ENCODE measurements around the gene MTG1. TPM values are rescaled to one million over a fixed set of nuclear protein-coding genes. Genes with fewer than 3 reads are reported as not detected.

MTG1 gene
- polyA plus RNA-seq, 1 donor, result 43.2 TPM

DNA sequence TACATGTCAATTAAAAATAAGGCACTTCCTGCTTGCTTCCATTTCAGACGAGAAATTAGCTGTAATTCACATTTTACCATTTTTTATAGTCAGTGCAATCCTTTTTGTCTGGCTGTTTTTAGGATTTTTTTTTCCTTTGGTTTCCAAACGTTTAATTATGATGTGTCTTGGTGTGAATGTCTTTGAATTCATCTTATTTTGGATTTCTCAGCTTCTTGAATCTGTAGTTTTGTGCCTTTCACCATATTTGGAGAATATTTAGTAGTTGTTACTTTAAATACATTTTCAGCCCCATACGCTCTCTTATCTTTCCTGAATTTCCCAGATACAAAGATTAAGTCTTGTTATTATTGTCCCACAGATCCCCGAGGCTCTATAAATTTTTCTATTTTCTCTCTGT lies 57.4 kb downstream of the MTG1 start:
- no peak for DNase-seq (ENCODE audit: low read depth)

DNA sequence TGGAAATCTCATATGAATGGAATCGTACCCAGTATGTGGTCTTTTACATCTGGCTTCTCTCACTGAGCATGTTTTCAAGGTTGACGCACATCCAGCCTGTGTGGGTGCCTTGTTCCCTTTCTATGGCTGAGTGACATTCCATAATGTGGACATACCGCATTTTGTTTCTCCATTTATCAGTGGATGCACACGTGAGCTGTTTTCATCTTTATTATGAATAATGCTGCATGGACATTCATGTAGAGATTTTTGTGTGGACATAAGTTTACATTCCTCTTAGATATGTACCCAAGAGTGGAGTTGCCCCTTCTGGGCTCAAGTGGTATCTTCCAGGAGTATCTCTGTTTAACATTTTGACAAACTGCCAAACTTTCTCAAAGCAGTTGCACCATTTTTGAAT lies 58.5 kb downstream of the MTG1 start:
- no peak for DNase-seq (ENCODE audit: low read depth)

DNA sequence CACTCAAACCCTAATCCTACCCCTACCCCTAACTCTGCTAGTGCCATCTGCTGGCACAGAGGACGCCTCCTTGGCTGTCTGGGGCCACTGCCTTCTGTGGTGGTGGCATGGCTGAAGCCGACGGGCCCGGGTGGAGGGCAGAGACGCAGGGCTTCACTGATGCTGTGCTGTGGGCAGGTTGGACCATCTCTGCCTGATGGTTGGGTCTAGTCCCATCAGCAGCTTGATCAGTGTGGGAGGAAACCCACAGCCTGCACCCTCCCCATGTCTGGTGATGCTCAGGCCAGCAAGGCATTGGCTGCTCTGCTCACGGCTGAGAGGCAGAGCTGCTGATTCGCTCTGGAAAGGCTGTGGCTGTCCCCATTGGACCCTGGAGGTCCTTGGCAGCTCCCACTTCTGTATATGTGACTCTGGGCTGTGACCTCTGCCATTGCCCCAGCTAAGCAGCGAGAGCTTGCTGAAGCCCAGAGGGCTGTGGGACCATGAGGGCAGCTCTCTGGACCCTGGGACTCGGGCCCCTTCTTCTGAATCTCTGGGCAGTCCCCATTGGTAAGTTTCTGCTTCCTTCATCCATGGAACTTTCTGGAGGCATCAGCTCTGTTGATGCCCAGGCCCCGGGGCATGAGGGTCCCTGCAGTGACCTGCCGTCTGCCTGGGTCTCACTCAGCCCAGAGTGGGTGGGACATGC lies 59.7 kb downstream of the MTG1 start, which contains the start of gene SCART1:
TSS of gene SCART1 (plus strand) at position 430 of the 688 bp plus-strand sequence. CDS start at position 483, 53 bp downstream.
- no peak for DNase-seq (ENCODE audit: low read depth)

DNA sequence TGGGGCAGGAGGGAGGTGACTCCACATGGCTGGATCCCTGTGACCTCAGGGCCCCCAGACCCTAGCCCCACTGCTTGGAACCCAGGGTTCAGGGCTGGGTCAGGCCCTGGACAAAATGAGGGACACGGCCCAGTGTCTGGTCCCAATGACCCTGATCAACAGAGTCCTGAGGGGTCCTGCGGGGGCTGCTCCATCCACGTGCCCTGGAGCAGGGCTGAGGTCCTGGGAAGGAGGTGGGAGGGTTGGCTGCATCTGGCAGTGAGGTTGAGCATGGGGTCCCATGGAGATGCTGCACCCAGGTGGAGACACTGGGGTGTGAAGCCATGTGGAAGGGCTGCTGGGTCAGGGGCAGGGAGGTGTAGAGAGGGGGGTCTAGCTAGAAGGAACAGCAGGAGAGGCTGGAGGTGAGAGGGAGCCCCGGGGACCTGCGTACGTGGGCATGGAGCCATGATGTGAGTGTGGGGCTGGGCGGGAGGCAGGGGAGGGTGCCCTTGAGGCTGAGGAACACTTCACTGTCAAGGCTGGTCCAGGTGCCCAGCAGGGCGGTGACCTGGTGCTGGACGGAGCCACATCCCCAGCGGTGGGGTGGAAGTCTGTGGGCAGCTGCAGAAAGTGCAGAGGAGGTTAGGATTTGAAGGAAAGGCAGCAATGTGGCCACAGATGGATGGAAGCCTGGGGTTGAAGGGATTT lies 60.4 kb downstream of the MTG1 start:
- DNase-seq (ENCODE audit: low read depth), result no peak

DNA sequence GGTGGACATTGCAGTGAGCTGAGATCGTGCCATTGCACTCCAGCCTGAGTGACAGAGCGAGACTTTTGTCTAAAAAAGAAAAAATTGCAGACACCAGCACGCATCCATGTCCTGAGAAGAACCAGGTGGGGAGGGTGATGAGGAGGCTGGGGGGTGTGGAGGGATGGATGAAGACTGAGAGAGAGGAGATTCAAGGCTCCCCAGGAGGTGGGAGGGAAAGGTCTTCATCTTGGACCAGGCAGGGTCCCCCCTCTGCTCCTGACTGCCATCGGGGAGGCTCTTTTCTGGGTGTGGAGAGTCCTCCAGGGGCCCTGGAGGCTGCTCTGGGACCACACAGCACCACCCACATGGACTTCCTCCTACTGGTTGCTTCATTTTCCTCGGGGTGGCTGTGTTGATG lies 61.2 kb downstream of the MTG1 start:
- DNase-seq (ENCODE audit: low read depth), result no peak

DNA sequence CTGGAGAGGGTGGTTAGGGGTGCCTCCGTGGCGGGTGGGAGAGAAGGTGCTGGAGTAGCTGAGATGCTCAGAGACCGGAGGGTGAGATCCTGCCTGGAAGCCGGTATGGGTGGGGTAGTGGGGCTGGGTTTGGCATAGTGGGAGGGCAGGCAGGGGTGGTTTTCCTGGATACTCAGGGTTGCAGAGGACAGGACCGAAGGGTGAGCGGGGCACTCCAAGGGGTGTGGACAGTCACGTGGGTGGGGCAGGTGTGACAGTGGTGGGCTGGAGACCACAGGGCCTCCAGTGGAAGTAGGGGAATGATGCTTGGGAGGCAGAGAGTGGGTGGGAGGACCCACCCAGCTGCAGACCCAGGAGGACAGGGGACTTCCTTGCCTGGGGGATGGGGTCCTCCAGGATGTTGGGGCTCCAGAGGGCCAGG lies 61.7 kb downstream of the MTG1 start:
- no peak for DNase-seq (ENCODE audit: low read depth)

DNA sequence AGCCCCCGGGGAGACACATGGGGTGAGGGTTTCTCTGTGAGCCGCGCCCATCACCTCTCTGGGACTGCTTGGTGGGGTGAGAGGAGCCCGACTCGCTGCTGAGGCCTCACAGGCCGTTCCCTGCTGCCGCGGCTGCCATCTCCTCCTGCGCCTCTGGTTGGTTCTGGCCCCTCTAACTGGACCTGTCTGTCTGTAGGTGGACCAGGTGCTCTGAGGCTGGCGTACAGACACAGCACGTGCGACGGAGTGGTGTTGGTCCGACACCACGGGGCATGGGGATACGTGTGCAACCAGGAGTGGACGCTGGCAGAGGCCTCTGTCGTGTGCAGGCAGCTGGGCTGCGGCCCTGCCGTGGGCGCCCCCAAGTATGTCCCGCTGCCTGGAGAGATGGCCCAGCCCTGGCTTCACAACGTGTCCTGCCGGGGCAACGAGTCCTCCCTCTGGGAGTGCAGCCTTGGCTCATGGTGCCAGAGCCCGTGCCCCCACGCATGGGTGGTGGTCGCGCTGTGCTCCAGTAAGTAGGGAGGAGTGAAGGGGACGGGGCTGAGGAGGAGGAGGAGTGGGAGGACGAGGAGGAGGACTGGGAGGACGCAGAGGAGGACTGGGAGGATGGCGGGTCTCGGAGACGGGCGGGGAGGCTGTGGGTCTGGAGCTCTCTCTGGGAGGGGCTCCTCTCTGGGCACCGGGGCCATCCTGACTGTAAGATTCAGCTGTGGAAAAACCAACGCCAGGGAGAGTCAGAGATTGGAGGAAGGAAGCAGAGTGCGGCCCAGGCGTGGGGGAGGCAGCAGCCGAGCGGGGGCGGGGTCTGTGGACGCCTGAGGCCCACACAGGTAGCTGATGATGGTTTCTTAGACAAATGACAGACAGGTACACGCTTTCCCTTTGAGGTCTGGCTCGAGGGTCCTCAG lies 62.3 kb downstream of the MTG1 start:
- no peak for DNase-seq (ENCODE audit: low read depth)

DNA sequence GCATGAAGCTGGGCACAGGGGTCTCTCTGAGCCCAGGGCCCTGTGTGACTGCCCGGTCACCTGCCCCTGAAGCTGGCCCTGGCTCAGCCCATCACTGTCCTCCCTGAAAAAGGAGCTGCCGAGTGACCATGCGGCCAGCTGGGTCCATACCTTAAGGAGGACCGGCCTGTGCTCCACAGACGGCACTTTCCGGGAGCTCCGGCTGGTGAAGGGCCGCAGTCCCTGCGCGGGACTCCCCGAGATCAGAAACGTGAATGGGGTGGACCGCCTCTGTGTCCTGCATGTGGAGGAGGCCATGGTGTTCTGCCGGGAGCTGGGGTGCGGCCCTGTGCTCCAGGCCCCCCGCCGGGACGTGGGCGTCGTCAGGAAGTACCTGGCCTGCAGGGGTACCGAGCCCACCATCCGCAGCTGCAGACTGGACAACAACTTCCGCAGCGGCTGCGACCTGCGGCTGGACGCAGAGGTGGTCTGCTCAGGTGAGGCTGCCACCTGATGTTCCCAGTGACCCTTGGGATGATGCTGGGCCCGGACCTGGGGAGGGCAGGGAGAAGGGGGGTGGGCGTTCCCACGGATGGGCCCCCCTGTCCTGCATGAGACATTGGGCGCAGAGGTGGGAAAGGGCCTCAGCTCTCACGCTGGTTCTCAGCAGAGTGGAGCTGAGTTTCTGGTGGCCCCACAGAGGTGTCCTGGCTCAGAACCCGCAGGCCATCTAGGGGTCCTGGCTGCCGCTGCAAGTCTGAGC lies 63.3 kb downstream of the MTG1 start:
- DNase-seq (ENCODE audit: low read depth), result no peak

DNA sequence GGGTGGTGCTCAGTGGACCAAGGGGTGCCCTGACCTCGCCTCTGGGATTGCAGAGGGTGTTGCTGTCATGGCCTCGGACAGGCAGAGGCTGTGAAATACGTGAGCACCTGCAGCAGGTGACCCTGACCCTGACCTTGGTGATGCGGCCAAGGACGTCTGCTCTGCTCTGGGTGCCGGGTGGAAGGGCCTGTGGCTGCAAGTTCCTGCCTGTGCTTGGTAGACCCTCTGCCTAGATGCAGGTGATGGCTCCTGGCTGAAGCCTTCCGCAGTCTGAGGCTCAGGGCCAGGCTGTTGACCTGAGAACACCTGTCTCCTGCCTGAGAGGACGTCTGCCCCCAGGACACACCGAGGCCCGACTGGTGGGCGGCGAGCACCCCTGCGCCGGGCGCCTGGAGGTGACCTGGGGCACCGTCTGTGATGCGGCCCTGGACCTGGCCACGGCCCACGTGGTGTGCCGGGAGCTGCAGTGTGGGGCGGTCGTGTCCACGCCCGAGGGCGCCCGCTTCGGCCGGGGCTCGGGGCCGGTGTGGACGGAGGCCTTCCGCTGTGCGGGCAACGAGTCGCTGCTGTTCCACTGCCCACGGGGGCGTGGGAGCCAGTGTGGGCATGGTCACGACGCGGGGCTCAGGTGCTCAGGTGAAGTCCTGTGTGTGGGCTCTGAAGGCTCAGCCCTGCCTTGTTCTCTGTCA lies 64.2 kb downstream of the MTG1 start:
- no peak for DNase-seq (ENCODE audit: low read depth)

DNA sequence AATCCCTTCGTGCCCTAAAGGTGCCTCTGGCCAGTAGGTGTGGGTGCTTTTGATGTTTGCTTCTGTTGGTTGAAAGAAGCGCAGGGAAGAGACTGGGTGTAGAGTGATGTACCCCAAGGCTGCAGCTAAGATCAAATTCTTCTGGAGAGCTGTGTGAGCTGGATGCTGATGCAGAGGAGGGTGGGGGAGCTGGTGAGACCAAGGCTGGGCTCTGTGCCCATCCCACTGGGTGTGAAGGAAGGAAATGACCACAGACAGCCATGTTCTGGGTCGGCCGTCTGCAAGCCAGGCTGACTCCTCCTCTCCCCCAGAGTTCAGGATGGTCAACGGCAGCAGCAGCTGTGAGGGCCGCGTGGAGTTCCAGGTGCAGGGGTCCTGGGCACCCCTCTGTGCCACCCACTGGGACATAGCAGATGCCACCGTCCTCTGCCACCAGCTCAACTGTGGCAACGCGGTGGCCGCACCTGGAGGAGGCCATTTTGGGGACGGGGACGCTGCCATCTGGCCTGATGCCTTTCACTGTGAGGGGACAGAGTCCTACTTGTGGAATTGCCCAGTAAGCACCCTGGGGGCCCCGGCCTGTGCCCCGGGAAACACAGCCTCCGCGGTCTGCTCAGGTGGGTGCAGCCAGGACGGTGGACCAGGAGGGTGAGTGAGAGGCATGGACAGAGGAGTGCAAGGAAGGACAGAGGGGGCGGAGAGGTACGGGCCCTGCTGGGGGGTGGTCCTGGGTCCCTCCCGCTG lies 64.9 kb downstream of the MTG1 start:
- DNase-seq (ENCODE audit: low read depth), result no peak

DNA sequence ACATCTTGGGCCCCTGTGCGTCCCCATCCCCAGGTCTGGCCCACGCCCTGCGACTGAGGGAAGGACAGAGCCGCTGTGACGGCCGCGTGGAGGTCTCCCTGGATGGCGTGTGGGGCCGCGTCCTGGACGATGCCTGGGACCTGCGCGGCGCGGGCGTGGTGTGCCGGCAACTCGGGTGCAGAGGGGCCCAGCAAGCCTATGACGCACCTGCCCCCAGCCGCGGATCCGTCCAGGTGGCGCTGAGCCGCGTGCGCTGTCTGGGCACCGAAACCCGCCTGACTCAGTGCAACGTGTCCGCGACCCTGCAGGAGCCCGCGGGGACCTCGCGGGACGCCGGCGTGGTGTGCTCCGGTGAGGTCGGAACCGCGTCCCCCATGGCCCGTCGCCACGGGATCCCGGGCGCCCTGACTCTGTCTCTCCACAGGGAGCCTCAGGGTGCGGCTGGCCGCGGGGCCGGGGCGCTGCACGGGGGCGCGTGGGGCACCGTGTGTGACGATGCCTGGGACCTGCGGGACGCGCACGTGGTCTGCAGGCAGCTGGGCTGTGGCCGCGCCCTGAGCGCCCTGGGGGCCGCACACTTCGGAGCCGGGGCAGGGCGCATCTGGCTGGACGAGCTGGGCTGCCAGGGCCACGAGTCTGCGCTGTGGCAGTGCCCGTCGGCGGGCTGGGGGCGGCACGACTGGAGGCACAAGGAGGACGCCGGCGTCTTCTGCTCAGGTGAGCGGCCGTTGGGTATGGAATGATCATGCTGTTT lies 65.7 kb downstream of the MTG1 start:
- no peak for DNase-seq (ENCODE audit: low read depth)

DNA sequence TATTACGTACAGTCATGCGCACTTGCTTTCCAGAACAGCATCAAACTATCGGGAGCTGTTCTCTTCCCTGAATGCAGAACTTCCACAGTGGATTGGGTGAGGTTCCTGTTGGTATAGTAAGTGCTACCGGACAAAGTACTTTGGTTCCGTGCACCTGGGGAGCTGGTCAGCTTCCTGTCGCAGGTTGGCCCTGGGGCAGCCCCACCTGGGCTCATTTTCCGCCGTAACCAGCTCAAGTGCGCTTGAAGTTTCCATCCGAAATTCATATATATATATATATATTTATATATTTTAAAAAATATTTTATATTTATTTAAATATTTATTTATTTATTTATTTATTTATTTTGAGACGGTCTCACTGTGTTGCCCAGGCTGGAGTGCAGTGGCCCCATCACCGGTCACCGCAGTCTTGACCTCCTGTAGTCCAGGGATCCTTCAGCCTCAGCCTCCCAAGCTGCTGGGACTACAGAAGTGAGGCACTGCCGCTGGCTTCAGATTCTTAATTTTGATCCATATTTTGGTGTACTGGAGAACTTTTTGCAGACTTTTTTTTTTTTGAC lies 66.3 kb downstream of the MTG1 start:
- DNase-seq (ENCODE audit: low read depth), result no peak

DNA sequence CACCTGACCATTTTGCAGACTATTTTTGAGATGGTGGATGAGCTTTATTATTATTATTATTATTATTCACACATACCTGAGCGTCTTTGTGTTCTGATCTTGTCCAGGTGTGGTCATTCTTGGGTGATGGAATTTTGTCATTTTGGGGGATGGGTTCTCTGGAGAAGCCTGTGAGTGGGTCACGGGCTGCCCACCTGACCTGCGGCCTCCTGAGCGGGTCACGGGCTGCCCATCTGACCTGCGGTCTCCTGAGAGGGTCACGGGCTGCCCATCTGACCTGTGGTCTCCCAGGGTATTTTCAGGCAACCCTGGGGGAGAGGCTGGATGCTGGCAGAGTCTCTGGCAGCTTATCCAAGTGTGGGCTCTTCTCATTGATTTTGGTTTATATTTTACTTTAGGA lies 67.1 kb downstream of the MTG1 start:
- DNase-seq (ENCODE audit: low read depth), result no peak

DNA sequence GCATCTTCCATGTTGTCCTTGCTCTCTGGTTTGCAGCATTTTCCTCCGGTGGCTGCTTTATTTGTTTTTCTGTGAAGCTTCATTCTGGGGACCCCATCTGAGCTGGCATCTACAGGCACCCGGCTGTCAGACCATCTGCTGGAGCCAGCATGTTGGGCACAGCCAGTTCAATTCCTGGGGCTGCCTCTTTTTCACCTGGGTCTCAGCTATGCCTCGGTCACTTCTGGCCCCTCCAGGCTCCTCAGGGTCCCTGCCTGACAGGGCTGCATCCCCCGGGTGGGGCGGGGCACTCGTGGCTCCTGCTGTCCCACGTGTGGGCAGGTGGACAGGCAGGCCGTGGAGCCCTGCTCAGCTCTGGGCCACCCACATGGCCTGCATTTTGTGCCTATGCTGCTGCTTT lies 67.9 kb downstream of the MTG1 start:
- no peak for DNase-seq (ENCODE audit: low read depth)

DNA sequence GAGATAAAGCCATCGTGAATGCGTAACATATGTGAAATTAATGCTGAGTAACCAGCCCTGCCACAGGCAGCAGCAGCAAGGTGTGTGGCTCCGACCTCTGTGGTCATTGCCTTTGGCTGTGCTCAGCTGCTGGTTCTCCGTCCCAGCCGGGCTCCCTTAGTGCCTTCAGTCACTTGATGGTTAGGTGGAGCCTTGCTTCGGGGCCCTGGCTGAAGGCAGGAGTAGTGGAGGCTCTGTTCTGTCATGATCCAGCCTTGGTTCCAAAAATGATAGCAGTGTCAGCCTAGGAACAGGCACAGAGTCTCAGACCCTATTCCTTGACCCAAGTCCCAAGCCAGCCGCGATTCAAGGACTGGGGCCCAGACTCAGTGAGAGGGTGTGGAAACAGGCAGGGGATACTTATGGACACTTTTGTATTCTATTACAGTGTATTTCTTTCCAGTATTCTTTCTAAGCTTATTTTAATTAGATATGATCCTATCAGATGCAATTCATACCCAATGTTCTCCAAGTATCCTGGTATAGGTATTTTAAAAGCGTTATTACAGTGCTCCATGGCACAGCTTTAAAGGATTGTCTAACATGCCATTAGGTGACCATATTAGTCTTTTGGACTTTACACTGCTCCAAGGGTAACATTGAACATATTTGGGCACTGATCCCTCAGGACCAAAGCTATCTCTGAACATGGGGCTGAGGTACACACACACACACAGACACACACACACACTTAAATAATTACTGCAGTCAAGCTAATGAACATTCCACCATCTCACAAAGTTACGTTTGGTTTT lies 68.8 kb downstream of the MTG1 start:
- no peak for DNase-seq (ENCODE audit: low read depth)

DNA sequence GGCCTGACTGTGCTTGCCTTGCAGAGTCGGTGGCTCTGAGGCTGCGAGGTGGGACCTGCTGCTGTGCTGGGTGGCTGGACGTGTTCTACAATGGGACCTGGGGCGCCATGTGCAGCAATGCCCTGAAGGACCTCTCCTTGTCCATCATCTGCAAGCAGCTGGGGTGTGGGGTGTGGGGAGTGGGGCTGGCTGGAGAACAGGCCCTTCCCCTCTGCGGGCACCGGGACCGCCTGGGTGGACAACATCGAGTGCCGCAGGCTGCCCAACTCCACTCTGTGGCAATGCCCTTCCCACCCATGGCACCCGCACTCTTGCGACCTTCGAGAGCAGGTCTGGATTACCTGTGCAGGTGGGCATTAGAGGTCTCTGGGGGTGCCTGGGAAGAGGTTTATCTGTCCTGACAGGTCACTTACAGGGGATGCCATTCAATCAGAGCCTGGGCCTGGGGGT lies 70.7 kb downstream of the MTG1 start:
- DNase-seq (ENCODE audit: low read depth), result no peak

DNA sequence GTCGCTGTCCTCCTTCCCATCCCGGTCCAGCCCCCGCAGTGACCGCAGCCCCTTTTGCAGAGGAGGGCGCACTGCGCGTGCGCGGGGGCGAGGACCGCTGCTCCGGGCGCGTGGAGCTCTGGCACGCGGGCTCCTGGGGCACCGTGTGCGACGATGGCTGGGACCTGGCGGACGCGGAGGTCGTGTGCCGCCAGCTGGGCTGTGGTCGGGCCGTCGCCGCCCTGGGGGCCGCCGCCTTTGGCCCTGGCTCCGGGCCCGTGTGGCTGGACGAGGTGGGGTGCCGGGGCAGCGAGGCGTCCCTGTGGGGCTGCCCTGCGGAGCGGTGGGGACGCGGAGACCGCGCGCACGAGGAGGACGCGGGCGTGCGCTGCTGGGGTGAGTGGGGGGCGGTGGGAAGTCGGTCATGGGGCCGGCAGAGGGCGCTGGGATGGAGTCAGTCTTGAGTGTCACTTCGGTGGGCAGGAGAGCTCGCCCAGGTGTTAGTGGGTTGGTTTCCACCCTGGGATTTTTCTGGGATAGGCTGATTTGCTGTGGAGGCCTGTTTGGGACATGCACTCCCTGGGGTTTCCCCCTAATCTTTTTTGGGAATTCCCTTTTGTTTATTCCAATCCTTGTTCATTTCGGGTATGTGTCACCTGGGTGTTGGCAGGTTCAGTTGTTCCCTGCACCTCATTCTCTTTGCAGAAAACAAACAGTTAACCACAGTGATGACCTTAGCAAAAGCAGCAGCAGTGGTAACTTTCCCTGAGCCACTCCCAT lies 71.4 kb downstream of the MTG1 start:
- no peak for DNase-seq (ENCODE audit: low read depth)
